HEK293 (cell line): ENCODE data around the gene SLC6A16.
"Not testable (repeated sequence)": the region's sequence is repeated elsewhere in the genome, so short reads cannot be mapped to it uniquely, and the experiment has no call there.

Source experiments
- CTCF ChIA-PET: fragments of 350-600 bp; formaldehyde crosslinking; extraction: SDS; loops from one replicate; lab custom pipeline; 2021; ENCODE audit warnings: antibody characterized with exemption; lab: Yijun Ruan, JAX
- POLR2A ChIA-PET: fragments of 300-600 bp; formaldehyde crosslinking; extraction: SDS; loops from one replicate; lab custom pipeline; 2020; ENCODE audit warnings: antibody characterized with exemption, inconsistent platforms; lab: Yijun Ruan, JAX
- H3K27ac ChIP-seq: fragments of 200-500 bp; sonication (Bioruptor generic); 2 replicates; pipeline ENCODE4 v1.5.1; 2014; ENCODE audit warnings: low read depth, low read length, control low read depth, inconsistent platforms; ENCODE audit errors: extremely low read depth
- H3K36me3 ChIP-seq, 2 experiments: fragments of 200-500 bp in 1 of 2; sonication (Bioruptor generic) in 1 of 2; 1 replicate in 1 of 2; 2 replicates in 1 of 2; pipeline ENCODE4 v1.5.1; 2014 to 2017; ENCODE audit warnings: inconsistent platforms in 2 of 2, low read length in 2 of 2; ENCODE audit not compliant: control insufficient read depth in 2 of 2, insufficient read depth in 1 of 2
- H3K4me1 ChIP-seq: fragments of 200-500 bp; sonication (Bioruptor generic); 2 replicates; pipeline ENCODE4 v1.5.1; 2014; ENCODE audit warnings: mild to moderate bottlenecking, low read length, inconsistent platforms; ENCODE audit not compliant: control insufficient read depth, insufficient read depth
- H3K4me3 ChIP-seq: 2 replicates; pipeline ENCODE4 v1.5.1; 2011; ENCODE audit warnings: low read depth, mild to moderate bottlenecking, control low read depth, low read length, moderate library complexity
- H3K9me3 ChIP-seq: fragments of 200-500 bp; sonication (Bioruptor generic); 2 replicates; pipeline ENCODE4 v1.5.1; 2014; ENCODE audit warnings: low read depth, low read length, inconsistent platforms; ENCODE audit not compliant: control insufficient read depth, insufficient read depth
- BCL11A ChIP-seq: fragments of 450-650 bp; formaldehyde crosslinking; IDR thresholded peaks from 2 replicates; pipeline ENCODE4 v1.5.1; 2016; ENCODE audit warnings: low read depth, missing biosample characterization, missing genetic modification characterization
- KLF9 ChIP-seq: fragments of 450-650 bp; formaldehyde crosslinking; IDR thresholded peaks from 2 replicates; pipeline ENCODE4 v1.5.1; 2016; ENCODE audit warnings: missing biosample characterization, missing genetic modification characterization, low read depth
- OSR2 ChIP-seq: fragments of 450-650 bp; formaldehyde crosslinking; IDR thresholded peaks from 2 replicates; pipeline ENCODE4 v1.5.1; 2016; ENCODE audit warnings: missing biosample characterization, missing genetic modification characterization
- OVOL3 ChIP-seq: fragments of 450-650 bp; formaldehyde crosslinking; IDR thresholded peaks from 2 replicates; pipeline ENCODE4 v1.5.1; 2016; ENCODE audit warnings: missing biosample characterization, missing genetic modification characterization
- SCRT1 ChIP-seq: fragments of 450-650 bp; formaldehyde crosslinking; IDR thresholded peaks from 2 replicates; pipeline ENCODE4 v1.5.1; 2016; ENCODE audit warnings: missing biosample characterization, missing genetic modification characterization, borderline replicate concordance
- SCRT2 ChIP-seq: fragments of 450-650 bp; formaldehyde crosslinking; IDR thresholded peaks from 2 replicates; pipeline ENCODE4 v1.5.1; 2016; ENCODE audit warnings: missing biosample characterization, missing genetic modification characterization
- ZBTB48 ChIP-seq: fragments of 450-650 bp; formaldehyde crosslinking; IDR thresholded peaks from 2 replicates; pipeline ENCODE4 v1.5.1; 2016; ENCODE audit warnings: missing biosample characterization, missing genetic modification characterization
- ZIC2 ChIP-seq: fragments of 450-650 bp; formaldehyde crosslinking; IDR thresholded peaks from 2 replicates; pipeline ENCODE4 v1.5.1; 2016; ENCODE audit warnings: missing biosample characterization, missing genetic modification characterization
- ZNF146 ChIP-seq: fragments of 450-650 bp; formaldehyde crosslinking; IDR thresholded peaks from 2 replicates; pipeline ENCODE4 v1.5.1; 2016; ENCODE audit warnings: missing biosample characterization, missing genetic modification characterization
- ZNF350 ChIP-seq: fragments of 450-650 bp; formaldehyde crosslinking; IDR thresholded peaks from 2 replicates; pipeline ENCODE4 v1.5.0; 2017; ENCODE audit warnings: missing biosample characterization, mild to moderate bottlenecking, missing genetic modification characterization
- ZNF366 ChIP-seq: fragments of 450-650 bp; formaldehyde crosslinking; conservative IDR thresholded peaks from 2 replicates; pipeline ENCODE4 v1.5.1; 2016; ENCODE audit warnings: missing biosample characterization, missing genetic modification characterization
- ZNF473 ChIP-seq: fragments of 450-650 bp; formaldehyde crosslinking; IDR thresholded peaks from 2 replicates; pipeline ENCODE4 v1.5.1; 2017; ENCODE audit warnings: missing biosample characterization, missing genetic modification characterization
- ZNF600 ChIP-seq: fragments of 450-650 bp; formaldehyde crosslinking; IDR thresholded peaks from 2 replicates; pipeline ENCODE4 v1.5.1; 2016; ENCODE audit warnings: missing biosample characterization, missing genetic modification characterization
- ZNF701 ChIP-seq: fragments of 450-650 bp; formaldehyde crosslinking; IDR thresholded peaks from 2 replicates; pipeline ENCODE4 v1.5.1; 2016; ENCODE audit warnings: missing biosample characterization, missing genetic modification characterization
- ZNF791 ChIP-seq: fragments of 450-650 bp; formaldehyde crosslinking; IDR thresholded peaks from 2 replicates; pipeline ENCODE4 v1.5.1; 2016; ENCODE audit warnings: missing biosample characterization, missing genetic modification characterization
- ZXDB ChIP-seq: fragments of 450-650 bp; formaldehyde crosslinking; IDR thresholded peaks from 2 replicates; pipeline ENCODE4 v1.5.1; 2016; ENCODE audit warnings: missing biosample characterization, missing genetic modification characterization
- TF ChIP-seq, protein P1 (sequence below): fragments of 450-650 bp; formaldehyde crosslinking; IDR thresholded peaks from 2 replicates; pipeline ENCODE4 v1.5.1; 2016; ENCODE audit warnings: missing biosample characterization, missing genetic modification characterization
- TF ChIP-seq, protein P2 (sequence below): fragments of 450-650 bp; formaldehyde crosslinking; IDR thresholded peaks from 2 replicates; pipeline ENCODE4 v1.5.1; 2016; ENCODE audit warnings: missing biosample characterization, missing genetic modification characterization
- TF ChIP-seq, protein P3 (sequence below): fragments of 450-650 bp; formaldehyde crosslinking; IDR thresholded peaks from 2 replicates; pipeline ENCODE4 v1.5.1; 2017; ENCODE audit warnings: missing biosample characterization, missing genetic modification characterization
- TF ChIP-seq, protein P4 (sequence below): fragments of 450-650 bp; formaldehyde crosslinking; IDR thresholded peaks from 2 replicates; pipeline ENCODE4 v1.5.1; 2017; ENCODE audit warnings: missing biosample characterization, missing genetic modification characterization

Gene SLC6A16

DNA sequence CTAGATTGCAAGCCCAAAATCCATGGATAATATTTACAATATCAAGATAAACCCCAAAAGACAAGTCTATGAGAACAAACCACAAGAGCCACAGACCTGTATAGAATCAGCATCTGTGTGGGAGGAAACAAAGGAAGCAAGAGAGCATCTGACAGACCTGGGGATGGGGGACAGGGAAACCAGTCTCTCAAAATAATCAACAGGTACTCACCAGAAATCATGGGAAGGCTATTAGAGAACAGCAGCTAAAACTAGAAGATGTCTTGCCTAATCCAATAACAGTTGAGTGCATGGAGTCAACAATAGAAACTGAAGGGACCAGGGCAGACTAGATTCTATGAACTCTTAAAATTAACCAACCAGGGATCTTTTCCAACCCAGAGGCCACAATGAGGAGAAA is 8.7 kb downstream of the SLC6A16 start:
- no peak for TF ChIP-seq ZNF366
- no peak for TF ChIP-seq BCL11A
- TF ChIP-seq SCRT1 (tag by site-specific recombination) = peak; percentile 67; the same call in 1 of the 2 replicates
- TF ChIP-seq SCRT2 (tag by site-specific recombination) = peak; percentile 77
- no peaks in the 10 kb centered on the region for H3K9me3 ChIP-seq
- no peak overlapping the region for H3K27ac ChIP-seq
- H3K36me3 ChIP-seq = peaks cover under 1 to 6% of the 10 kb centered on the region in 2 experiments; a peak in 2 of 3 replicates
- H3K4me1 ChIP-seq = peaks cover 9% of the 10 kb centered on the region
- ChIA-PET POLR2A (no interaction called here), CTCF (interaction anchor here (0.7 to 5.4 kb wide), 6 partner anchors 11 to 40 kb away, joined by 3 to 17 read pairs (median 10); no protein-coding TSS in a partner anchor)
- H3K4me3 ChIP-seq = no peak overlapping the region

DNA sequence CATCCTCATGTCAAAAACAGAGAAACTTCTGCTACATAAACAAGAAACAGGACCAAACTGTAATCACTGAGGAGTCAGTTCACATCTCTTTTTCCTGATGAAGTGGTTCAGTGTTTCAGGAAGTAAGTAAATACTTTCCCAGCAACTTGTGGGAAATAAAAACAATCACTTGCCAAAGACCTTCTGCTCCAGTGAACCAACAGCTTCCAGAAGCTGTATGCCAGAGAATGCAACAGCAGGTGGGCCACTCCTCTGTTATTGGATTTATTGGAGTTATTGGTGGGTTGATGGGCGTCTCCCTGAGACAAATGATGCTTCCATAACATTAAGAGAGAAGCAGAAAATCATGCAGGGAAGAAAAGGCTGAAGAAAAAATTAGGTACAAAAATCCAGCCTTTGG is 9.9 kb downstream of the SLC6A16 start:
- Histone ChIP-seq H3K36me3 (peaks cover 4 to 12% of the 10 kb centered on the region in 2 experiments; a peak in 2 of 3 replicates), H3K27ac (no peak overlapping the region)
- POLR2A ChIA-PET = interaction anchor here (0.8 kb wide), 1 partner anchor 25 kb away, joined by 6 read pairs; no protein-coding TSS in a partner anchor

DNA sequence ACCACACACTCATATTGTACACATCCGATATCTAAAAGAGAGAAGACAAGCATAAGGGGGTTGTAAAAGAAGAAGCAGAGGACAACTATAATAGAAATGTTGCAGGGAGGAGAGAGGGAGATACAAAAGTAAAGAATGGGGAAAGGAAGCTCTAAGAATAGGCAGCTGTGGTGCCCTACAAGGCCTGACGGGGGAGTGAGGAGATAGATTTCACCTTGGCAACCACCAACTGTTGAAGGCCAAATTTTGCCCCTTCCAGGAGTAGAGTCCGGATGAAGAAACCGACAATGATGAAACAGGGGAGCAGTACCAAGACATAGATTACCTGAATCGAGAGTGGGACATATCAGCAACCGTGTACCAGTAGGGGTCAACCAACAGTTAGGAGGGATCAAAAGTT is 15.9 kb downstream of the SLC6A16 start:
- POLR2A ChIA-PET = no interaction called here
- no peaks in the 10 kb centered on the region for H3K4me1 ChIP-seq
- TF ChIP-seq, protein P1, sequence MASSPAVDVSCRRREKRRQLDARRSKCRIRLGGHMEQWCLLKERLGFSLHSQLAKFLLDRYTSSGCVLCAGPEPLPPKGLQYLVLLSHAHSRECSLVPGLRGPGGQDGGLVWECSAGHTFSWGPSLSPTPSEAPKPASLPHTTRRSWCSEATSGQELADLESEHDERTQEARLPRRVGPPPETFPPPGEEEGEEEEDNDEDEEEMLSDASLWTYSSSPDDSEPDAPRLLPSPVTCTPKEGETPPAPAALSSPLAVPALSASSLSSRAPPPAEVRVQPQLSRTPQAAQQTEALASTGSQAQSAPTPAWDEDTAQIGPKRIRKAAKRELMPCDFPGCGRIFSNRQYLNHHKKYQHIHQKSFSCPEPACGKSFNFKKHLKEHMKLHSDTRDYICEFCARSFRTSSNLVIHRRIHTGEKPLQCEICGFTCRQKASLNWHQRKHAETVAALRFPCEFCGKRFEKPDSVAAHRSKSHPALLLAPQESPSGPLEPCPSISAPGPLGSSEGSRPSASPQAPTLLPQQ = no peak
- TF ChIP-seq ZNF600 (tag by site-specific recombination) (no peak), ZNF146 (no peak), ZBTB48 (tag by site-specific recombination) (no peak), OVOL3 (tag by site-specific recombination) (no peak), ZNF473 (tag by site-specific recombination) (no peak), ZNF350 (tag by site-specific recombination) (no peak), ZIC2 (no peak), ZNF791 (tag by site-specific recombination) (no peak), ZXDB (tag by site-specific recombination) (no peak), KLF9 (tag by site-specific recombination) (no peak), ZNF701 (tag by site-specific recombination) (no peak)
- TF ChIP-seq, protein P2, sequence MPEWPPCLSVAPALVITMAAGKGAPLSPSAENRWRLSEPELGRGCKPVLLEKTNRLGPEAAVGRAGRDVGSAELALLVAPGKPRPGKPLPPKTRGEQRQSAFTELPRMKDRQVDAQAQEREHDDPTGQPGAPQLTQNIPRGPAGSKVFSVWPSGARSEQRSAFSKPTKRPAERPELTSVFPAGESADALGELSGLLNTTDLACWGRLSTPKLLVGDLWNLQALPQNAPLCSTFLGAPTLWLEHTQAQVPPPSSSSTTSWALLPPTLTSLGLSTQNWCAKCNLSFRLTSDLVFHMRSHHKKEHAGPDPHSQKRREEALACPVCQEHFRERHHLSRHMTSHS (tag by site-specific recombination) = no peak
- TF ChIP-seq, protein P3, sequence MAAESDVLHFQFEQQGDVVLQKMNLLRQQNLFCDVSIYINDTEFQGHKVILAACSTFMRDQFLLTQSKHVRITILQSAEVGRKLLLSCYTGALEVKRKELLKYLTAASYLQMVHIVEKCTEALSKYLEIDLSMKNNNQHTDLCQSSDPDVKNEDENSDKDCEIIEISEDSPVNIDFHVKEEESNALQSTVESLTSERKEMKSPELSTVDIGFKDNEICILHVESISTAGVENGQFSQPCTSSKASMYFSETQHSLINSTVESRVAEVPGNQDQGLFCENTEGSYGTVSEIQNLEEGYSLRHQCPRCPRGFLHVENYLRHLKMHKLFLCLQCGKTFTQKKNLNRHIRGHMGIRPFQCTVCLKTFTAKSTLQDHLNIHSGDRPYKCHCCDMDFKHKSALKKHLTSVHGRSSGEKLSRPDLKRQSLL (tag by site-specific recombination) = no peak
- TF ChIP-seq, all 188 proteins: peak for 0
- Histone ChIP-seq H3K9me3 (no peaks in the 10 kb centered on the region), H3K27ac (no peak overlapping the region), H3K36me3 (peaks cover 0 to 16% of the 10 kb centered on the region in 2 experiments; a peak in 2 of 3 replicates), H3K4me3 (no peak overlapping the region)
- CTCF ChIA-PET = interaction anchor here (1.2 kb wide), 1 partner anchor 19 kb away, joined by 4 read pairs; no protein-coding TSS in a partner anchor

More for the DNA sequence above, 9.9 kb downstream of the SLC6A16 start:
- no peaks in the 10 kb centered on the region for H3K9me3 ChIP-seq
- H3K4me1 ChIP-seq = peaks cover 9% of the 10 kb centered on the region
- TF ChIP-seq, protein P4, sequence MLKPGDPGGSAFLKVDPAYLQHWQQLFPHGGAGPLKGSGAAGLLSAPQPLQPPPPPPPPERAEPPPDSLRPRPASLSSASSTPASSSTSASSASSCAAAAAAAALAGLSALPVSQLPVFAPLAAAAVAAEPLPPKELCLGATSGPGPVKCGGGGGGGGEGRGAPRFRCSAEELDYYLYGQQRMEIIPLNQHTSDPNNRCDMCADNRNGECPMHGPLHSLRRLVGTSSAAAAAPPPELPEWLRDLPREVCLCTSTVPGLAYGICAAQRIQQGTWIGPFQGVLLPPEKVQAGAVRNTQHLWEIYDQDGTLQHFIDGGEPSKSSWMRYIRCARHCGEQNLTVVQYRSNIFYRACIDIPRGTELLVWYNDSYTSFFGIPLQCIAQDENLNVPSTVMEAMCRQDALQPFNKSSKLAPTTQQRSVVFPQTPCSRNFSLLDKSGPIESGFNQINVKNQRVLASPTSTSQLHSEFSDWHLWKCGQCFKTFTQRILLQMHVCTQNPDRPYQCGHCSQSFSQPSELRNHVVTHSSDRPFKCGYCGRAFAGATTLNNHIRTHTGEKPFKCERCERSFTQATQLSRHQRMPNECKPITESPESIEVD (tag by site-specific recombination) = no peak
- TF ChIP-seq OSR2 (tag by site-specific recombination) (peak; percentile 61), SCRT1 (tag by site-specific recombination) (peak; percentile 62; the same call in 1 of the 2 replicates), SCRT2 (tag by site-specific recombination) (peak; percentile 28; the same call in 1 of the 2 replicates)
- H3K4me3 ChIP-seq = no peak overlapping the region
- CTCF ChIA-PET = interaction anchor here (0.7 to 5.4 kb wide), 5 partner anchors 10 to 89 kb away, joined by 4 to 17 read pairs (median 5); no protein-coding TSS in a partner anchor

DNA sequence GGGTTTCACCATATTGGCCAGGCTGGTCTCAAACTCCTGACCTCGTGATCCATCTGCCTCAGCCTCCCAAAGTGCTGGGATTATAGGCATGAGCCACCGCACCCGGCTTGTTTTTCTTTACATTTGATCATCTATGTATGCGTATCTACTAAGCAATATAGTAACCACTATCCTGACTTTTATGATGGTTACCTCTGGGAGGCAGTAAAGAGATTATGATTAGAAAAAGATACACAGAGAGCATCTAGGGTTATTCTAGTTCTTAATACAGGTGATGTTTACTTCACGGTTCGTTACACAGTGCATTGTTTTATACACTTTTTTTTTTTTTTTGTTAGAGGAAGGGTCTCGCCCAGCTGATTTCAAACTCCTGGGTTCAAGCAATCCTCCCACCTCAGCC is 18.3 kb downstream of the SLC6A16 start:
- H3K9me3 ChIP-seq, POLR2A ChIA-PET, CTCF ChIA-PET, H3K4me1 ChIP-seq, H3K27ac ChIP-seq, H3K4me3 ChIP-seq: not testable (repeated sequence)
- H3K36me3 ChIP-seq = peaks cover 0 to 16% of the 10 kb centered on the region in 2 experiments; a peak in 2 of 3 replicates
